ENCODE measurements around the gene SYT2.

DNA sequence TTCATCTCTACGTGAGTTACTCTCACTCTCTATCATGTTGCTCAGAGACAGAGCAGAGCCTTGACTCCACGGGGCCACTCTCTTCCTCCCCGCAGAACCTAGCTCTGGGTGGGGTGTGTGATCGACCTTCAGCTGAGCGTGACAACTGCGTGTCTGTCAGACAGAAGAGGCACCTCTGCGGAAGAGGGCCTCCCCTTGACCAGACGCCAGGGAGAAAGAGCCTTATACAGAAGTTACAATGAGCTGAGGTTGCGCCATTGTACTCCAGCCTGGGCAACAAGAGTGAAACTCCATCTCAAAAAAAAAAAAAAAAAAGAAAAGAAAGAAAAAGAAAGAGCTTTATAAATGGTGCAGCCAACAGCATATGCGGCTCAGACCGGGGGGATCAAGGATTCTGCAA is 22.9 kb downstream of the SYT2 start:
- TF ChIP-seq CTCF (conservative IDR thresholded peaks at IDR 0.05 in 1 of 2, IDR thresholded peaks at IDR 0.05 in 1 of 2; ENCODE audit: low read depth in 1 of 2, low read length in 2 of 2) (no peak), EZH2 (IDR thresholded peaks at IDR 0.05; ENCODE audit: low read length, missing control alignments) (no peak)
